ENCODE results near the gene LRP5. TPM values are rescaled to one million over a fixed set of nuclear protein-coding genes. Genes with fewer than 3 reads are reported as not detected.

Gene LRP5
- total RNA-seq, 1 experiment from 2014 or later = 32.8 TPM

GRCh38 chr11:68469122-68469521 lies 156.7 kb downstream of the LRP5 start:
- DNase-seq (ENCODE audit: unreplicated experiment) = no peak
- ChIA-PET POLR2A (interaction anchor here (1.4 kb wide), 1 partner anchor 11 kb away, joined by 3 read pairs; no protein-coding TSS in a partner anchor), CTCF (no interaction called here)
- TF ChIP-seq, protein P1, sequence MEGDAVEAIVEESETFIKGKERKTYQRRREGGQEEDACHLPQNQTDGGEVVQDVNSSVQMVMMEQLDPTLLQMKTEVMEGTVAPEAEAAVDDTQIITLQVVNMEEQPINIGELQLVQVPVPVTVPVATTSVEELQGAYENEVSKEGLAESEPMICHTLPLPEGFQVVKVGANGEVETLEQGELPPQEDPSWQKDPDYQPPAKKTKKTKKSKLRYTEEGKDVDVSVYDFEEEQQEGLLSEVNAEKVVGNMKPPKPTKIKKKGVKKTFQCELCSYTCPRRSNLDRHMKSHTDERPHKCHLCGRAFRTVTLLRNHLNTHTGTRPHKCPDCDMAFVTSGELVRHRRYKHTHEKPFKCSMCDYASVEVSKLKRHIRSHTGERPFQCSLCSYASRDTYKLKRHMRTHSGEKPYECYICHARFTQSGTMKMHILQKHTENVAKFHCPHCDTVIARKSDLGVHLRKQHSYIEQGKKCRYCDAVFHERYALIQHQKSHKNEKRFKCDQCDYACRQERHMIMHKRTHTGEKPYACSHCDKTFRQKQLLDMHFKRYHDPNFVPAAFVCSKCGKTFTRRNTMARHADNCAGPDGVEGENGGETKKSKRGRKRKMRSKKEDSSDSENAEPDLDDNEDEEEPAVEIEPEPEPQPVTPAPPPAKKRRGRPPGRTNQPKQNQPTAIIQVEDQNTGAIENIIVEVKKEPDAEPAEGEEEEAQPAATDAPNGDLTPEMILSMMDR (IDR thresholded peaks at IDR 0.05; ENCODE audit: unreplicated experiment) = no peak
- intact Hi-C loops (cut with micrococcal nuclease) = no loop called here
- Mint-ChIP-seq H3K4me1 (ENCODE audit: insufficient read depth, unreplicated experiment) (peaks cover 62% of the 10 kb centered on the region), H3K27ac (ENCODE audit: low read depth, unreplicated experiment) (no peak overlapping the region), H3K4me3 (ENCODE audit: unreplicated experiment) (no peak overlapping the region), H3K36me3 (ENCODE audit: insufficient read depth, unreplicated experiment) (peaks cover 33% of the 10 kb centered on the region), H3K27me3 (ENCODE audit: insufficient read depth, unreplicated experiment) (no peaks in the 10 kb centered on the region), H3K9me3 (ENCODE audit: unreplicated experiment) (no peaks in the 10 kb centered on the region)
- no TSS peak for BruUV-seq (replicated peaks)

DNA sequence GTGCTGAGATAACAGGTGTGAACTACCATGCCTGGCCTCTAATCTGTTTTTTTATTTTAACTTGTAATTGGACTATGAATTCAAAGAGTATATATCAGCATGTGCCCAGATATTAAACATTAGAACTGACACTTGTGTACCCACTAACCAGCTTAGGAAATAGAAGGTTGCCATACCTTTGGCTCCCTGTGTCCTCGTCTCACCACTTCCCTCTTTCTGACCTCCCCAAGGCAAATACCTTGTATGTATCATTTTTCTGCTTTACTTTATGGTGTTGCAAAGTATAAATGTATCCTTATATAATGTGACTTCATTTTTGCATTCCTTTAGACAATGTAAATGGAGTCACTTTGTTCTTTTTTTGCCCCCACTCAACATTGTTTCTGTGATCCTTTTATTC lies 157.3 kb downstream of the LRP5 start:
- TF ChIP-seq, protein P1 (IDR thresholded peaks at IDR 0.05; ENCODE audit: unreplicated experiment) = no peak
- ChIA-PET POLR2A (interaction anchor here (0.7 kb wide), 1 partner anchor 31 kb away, joined by 3 read pairs; no protein-coding TSS in a partner anchor), CTCF (no interaction called here)
- DNase-seq (ENCODE audit: unreplicated experiment) = no peak
- H3K36me3 Mint-ChIP-seq (ENCODE audit: insufficient read depth, unreplicated experiment) = peaks cover 28% of the 10 kb centered on the region
- intact Hi-C loops (cut with micrococcal nuclease) = no loop called here
- H3K27me3 Mint-ChIP-seq (ENCODE audit: insufficient read depth, unreplicated experiment) = no peaks in the 10 kb centered on the region
- no peaks in the 10 kb centered on the region for H3K9me3 Mint-ChIP-seq (ENCODE audit: unreplicated experiment)
- H3K27ac Mint-ChIP-seq (ENCODE audit: low read depth, unreplicated experiment) = no peak overlapping the region
- H3K4me1 Mint-ChIP-seq (ENCODE audit: insufficient read depth, unreplicated experiment) = peaks cover 62% of the 10 kb centered on the region
- no TSS peak for BruUV-seq (replicated peaks)
- H3K4me3 Mint-ChIP-seq (ENCODE audit: unreplicated experiment) = no peak overlapping the region

- Mint-ChIP-seq H3K4me1 (ENCODE audit: insufficient read depth, unreplicated experiment) (peaks cover 61% of the 10 kb centered on the region), H3K36me3 (ENCODE audit: insufficient read depth, unreplicated experiment) (peaks cover 28% of the 10 kb centered on the region), H3K9me3 (ENCODE audit: unreplicated experiment) (no peaks in the 10 kb centered on the region), H3K4me3 (ENCODE audit: unreplicated experiment) (no peak overlapping the region), H3K27ac (ENCODE audit: low read depth, unreplicated experiment) (peak overlapping the region; percentile 17), H3K27me3 (ENCODE audit: insufficient read depth, unreplicated experiment) (no peaks in the 10 kb centered on the region)
- CTCF ChIA-PET = no interaction called here
- DNase-seq (ENCODE audit: unreplicated experiment) = no peak
- TF ChIP-seq, protein P1 (IDR thresholded peaks at IDR 0.05; ENCODE audit: unreplicated experiment) = no peak
- BruUV-seq (replicated peaks) = no TSS peak
- POLR2A ChIA-PET = interaction anchor here (0.7 kb wide), 1 partner anchor 31 kb away, joined by 3 read pairs; no protein-coding TSS in a partner anchor
- intact Hi-C loops (cut with micrococcal nuclease) = no loop called here
These were observed 158.0 kb downstream of the LRP5 start for GRCh38 chr11:68470304-68470811.

DNA sequence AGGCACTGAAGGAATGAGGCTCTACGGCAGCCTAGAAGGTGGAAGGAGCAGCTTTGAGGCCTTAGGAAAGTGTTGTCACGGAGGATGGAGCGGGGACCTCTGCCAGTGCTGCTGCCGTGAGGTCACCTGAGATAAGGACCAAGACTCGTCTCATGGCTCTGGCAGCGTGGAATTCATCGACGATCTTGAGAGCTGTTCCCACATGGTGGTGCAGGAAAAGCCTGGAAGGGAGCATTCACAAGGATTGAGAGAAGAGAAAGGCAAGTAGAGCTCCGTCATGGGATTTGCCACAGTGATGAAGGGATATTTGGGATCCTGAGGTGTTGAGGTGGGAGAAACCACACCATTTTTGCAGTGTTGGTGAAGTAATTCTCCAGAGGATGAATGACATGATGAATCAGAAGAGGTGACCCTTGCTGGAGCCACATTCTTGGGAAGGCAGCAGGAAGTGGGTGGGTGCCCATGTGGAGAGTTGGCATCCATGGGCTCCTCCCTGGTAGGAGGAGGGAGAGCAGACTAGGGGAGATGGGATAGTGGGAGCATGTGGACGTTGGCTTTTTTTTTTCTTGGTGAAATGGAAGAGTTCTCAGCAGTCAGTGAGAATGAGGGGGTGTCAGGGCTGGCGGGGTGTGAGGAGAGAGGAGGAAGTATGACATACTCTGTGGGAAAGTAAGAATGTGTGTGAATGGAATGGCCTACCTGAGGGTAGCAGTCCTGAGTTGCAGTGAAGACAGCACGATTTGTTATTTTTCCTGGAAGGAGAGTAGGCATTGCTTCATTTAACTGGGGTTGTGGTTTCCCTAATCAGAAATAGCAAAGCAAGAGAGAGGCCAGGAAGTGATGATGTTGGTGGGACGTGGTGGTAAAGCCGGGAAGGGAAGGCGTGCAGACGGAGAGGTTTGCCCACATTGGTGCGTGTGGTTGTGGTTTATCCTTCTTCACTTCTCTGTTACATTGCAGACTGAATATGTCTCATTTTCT lies 159.3 kb downstream of the LRP5 start:
- H3K4me3 Mint-ChIP-seq (ENCODE audit: unreplicated experiment) = no peak overlapping the region
- H3K27ac Mint-ChIP-seq (ENCODE audit: low read depth, unreplicated experiment) = peak overlapping the region; percentile 33
- CTCF ChIA-PET = no interaction called here
- DNase-seq (ENCODE audit: unreplicated experiment) = peak; percentile 63
- POLR2A ChIA-PET = no interaction called here
- peaks cover 25% of the 10 kb centered on the region for H3K36me3 Mint-ChIP-seq (ENCODE audit: insufficient read depth, unreplicated experiment)
- H3K4me1 Mint-ChIP-seq (ENCODE audit: insufficient read depth, unreplicated experiment) = peaks cover 55% of the 10 kb centered on the region
- intact Hi-C loops (cut with micrococcal nuclease) = no loop called here
- no peaks in the 10 kb centered on the region for H3K9me3 Mint-ChIP-seq (ENCODE audit: unreplicated experiment)
- TF ChIP-seq, protein P1 (IDR thresholded peaks at IDR 0.05; ENCODE audit: unreplicated experiment) = no peak
- BruUV-seq (replicated peaks) = no TSS peak
- no peaks in the 10 kb centered on the region for H3K27me3 Mint-ChIP-seq (ENCODE audit: insufficient read depth, unreplicated experiment)

Data from MCF 10A (cell line).